CD4-positive, CD25-positive, alpha-beta regulatory T cell (primary cell): ENCODE measurements around the gene WDR64. TPM values are rescaled to one million over a fixed set of nuclear protein-coding genes. Genes with fewer than 3 reads are reported as not detected.

Experiments used
- ATAC-seq, 2 donors: fragments of 150-1000 bp; cut with Tn5 transposase; one replicate each; pipeline ENCODE4 v1.10.0; 2021; ENCODE audit warnings: low read depth in 2 of 2, moderate number of reproducible peaks in 2 of 2, moderate library complexity in 1 of 2
- DNase-seq, 3 donors: peaks; one replicate each; pipeline versions ENCODE4 v3.0.0 to v3.0.0-alpha.2; 2012 to 2022; ENCODE audit warnings: mixed read lengths in 1 of 3
- H3K27ac ChIP-seq: one replicate; pipeline ENCODE4 v1.7.0; 2013; ENCODE audit warnings: mild to moderate bottlenecking, low read length; ENCODE audit not compliant: insufficient read depth, poor library complexity, severe bottlenecking
- H3K27me3 ChIP-seq: one replicate; pipeline ENCODE4 v1.7.0; 2013; ENCODE audit warnings: low read length; ENCODE audit not compliant: control insufficient read depth, insufficient read depth
- H3K36me3 ChIP-seq: one replicate; pipeline ENCODE4 v1.7.0; 2013; ENCODE audit warnings: mild to moderate bottlenecking, low read length, moderate library complexity; ENCODE audit not compliant: control insufficient read depth, insufficient read depth
- H3K4me1 ChIP-seq: 2 replicates; pipeline ENCODE4 v1.7.0; 2013; ENCODE audit warnings: mild to moderate bottlenecking, low read length; ENCODE audit not compliant: insufficient read depth, control insufficient read depth, poor library complexity, severe bottlenecking
- H3K4me3 ChIP-seq: one replicate; pipeline ENCODE4 v1.7.0; 2013; ENCODE audit warnings: low read depth, mild to moderate bottlenecking, low read length, moderate library complexity
- H3K9me3 ChIP-seq, 2 experiments: 1 replicate in 1 of 2; 2 replicates in 1 of 2; pipeline ENCODE4 v1.7.0; 2013; ENCODE audit warnings: low read length in 2 of 2, mild to moderate bottlenecking in 1 of 2, moderate library complexity in 1 of 2; ENCODE audit not compliant: control insufficient read depth in 2 of 2
- H3K27ac Mint-ChIP-seq, 3 donors: one replicate each; pipeline ENCODE4 v1.8.0; 2020 to 2022; ENCODE audit warnings: mild to moderate bottlenecking in 3 of 3, mixed read lengths in 3 of 3, moderate library complexity in 2 of 3
- H3K27me3 Mint-ChIP-seq: one replicate; pipeline ENCODE4 v1.8.0; 2022; ENCODE audit warnings: mild to moderate bottlenecking, mixed read lengths
- H3K36me3 Mint-ChIP-seq: one replicate; pipeline ENCODE4 v1.8.0; 2020; ENCODE audit warnings: mixed read lengths
- H3K4me1 Mint-ChIP-seq, 4 donors: one replicate each; pipeline ENCODE4 v1.8.0; 2020 to 2022; ENCODE audit warnings: mixed read lengths in 4 of 4, mild to moderate bottlenecking in 1 of 4
- H3K4me3 Mint-ChIP-seq, 4 donors: one replicate each; pipeline ENCODE4 v1.8.0; 2020 to 2022; ENCODE audit warnings: mild to moderate bottlenecking in 4 of 4, mixed read lengths in 4 of 4, moderate library complexity in 3 of 4
- H3K9me3 Mint-ChIP-seq, 7 donors: one replicate each; pipeline ENCODE4 v1.8.0; 2020 to 2022; ENCODE audit warnings: mixed read lengths in 7 of 7, mild to moderate bottlenecking in 3 of 7, moderate library complexity in 2 of 7
- polyA plus RNA-seq, 4 donors: library from polyadenylated mRNA; unstranded; fragments of 300-500 nt; fragmentation: Illumina TruSeq; gene quantifications; one replicate each; pipeline ENCODE4 v1.2.3, GENCODE V29; 2021
- total RNA-seq: library from RNA; stranded (reverse); gene quantifications from one replicate; pipeline ENCODE4 v1.2.3, GENCODE V29; 2022

The WDR64 gene
- total and polyA plus RNA-seq, 5 donors from 2014 or later, result 0.08 to 1.00 (median 0.35) TPM; not detected in 2

DNA sequence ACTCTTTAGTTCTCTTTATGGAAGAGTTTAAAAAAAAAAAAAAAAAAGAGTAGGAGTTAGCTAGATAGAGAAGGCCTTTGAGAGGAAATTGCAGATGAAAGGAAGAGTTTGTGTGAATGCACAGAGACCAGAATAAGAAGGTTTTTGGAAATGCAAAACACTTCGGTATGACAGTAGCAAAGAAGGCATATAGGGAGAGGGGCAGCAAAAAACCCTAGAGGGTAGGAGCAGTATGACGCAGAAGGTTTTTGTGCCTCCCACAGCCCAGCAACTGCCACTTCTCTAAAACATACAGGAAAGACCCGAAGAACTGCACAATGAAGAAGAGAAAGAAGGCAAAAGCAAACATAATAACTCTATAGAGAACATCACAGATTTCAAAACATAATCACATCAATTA is 84.3 kb downstream of the WDR64 start:
- Mint-ChIP-seq H3K27ac (no peak overlapping the region), H3K27me3 (peaks cover 4% of the 10 kb centered on the region), H3K9me3 (peaks cover 0 to 2% (median 0%) of the 10 kb centered on the region in 7 donors), H3K4me3 (no peak overlapping the region), H3K4me1 (peaks cover 0 to 2% (median 0%) of the 10 kb centered on the region in 4 donors), H3K36me3 (no peaks in the 10 kb centered on the region)
- no peaks in the 10 kb centered on the region for H3K4me1 ChIP-seq
- ATAC-seq, result no peak
- H3K27me3 ChIP-seq, result no peaks in the 10 kb centered on the region
- H3K27ac ChIP-seq, result no peak overlapping the region
- no peaks in the 10 kb centered on the region for H3K36me3 ChIP-seq
- no peaks in the 10 kb centered on the region for H3K9me3 ChIP-seq
- no peak for DNase-seq
- no peak overlapping the region for H3K4me3 ChIP-seq

- no peaks in the 10 kb centered on the region for H3K27me3 ChIP-seq
- no peaks in the 10 kb centered on the region for H3K36me3 Mint-ChIP-seq
- no peaks in the 10 kb centered on the region for H3K9me3 Mint-ChIP-seq
- no peak overlapping the region for H3K27ac ChIP-seq
- ATAC-seq (no peak), DNase-seq (no peak)
- H3K4me3 ChIP-seq, result no peak overlapping the region
- peaks cover 0 to 2% (median 0%) of the 10 kb centered on the region in 4 donors for H3K4me1 Mint-ChIP-seq
- no peak overlapping the region for H3K27ac Mint-ChIP-seq
- no peaks in the 10 kb centered on the region for H3K36me3 ChIP-seq
- H3K4me1 ChIP-seq, result no peaks in the 10 kb centered on the region
- peaks cover 4% of the 10 kb centered on the region for H3K27me3 Mint-ChIP-seq
- no peaks in the 10 kb centered on the region for H3K9me3 ChIP-seq
- no peak overlapping the region for H3K4me3 Mint-ChIP-seq
These were observed 86.4 kb downstream of the WDR64 start for GRCh38 chr1:241738284-241739078.

DNA sequence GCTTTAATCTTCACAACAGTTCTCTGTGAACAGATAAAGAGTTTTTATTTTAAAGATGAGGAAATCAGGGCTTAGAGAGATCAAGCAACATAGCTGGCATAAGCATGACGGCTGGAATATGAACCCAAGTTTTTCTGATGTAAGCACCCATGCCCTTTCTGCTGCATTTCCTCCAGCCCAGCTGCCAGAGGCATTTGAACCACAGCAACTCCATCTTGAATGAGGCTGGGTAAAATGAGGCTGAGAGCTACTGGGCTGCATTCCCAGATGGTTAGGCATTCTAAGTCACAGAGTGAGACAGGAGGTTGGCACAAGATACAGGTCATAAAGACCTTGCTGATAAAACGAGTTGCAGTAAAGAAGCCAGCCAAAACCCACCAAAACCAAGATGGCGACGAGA is 90.0 kb downstream of the WDR64 start:
- Histone ChIP-seq H3K9me3 (no peaks in the 10 kb centered on the region), H3K4me1 (no peaks in the 10 kb centered on the region), H3K4me3 (no peak overlapping the region), H3K27ac (no peak overlapping the region), H3K27me3 (no peaks in the 10 kb centered on the region), H3K36me3 (no peaks in the 10 kb centered on the region)
- Mint-ChIP-seq H3K4me3 (no peak overlapping the region), H3K27me3 (no peaks in the 10 kb centered on the region), H3K4me1 (no peaks in the 10 kb centered on the region), H3K27ac (no peak overlapping the region), H3K36me3 (no peaks in the 10 kb centered on the region), H3K9me3 (no peaks in the 10 kb centered on the region)
- DNase-seq (no peak), ATAC-seq (no peak)

DNA sequence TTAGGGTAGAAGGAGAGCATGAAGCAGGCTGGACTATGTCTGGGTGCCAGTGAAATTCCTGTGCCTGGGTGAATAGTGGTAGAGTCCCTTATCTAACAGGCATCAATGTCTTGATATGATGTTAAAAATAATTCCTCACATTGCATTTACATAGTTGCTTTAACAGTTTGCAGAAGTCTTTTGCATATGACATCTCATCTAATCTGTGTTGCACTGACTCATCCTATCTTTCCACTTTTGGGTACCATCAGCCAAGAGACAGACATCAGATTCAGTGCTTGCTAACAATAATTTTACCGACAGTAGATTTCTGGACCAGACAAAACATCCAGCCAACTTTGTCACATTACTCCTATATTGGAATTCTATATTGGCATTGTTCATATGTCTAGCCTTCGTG is 92.5 kb downstream of the WDR64 start:
- Mint-ChIP-seq H3K27me3 (no peaks in the 10 kb centered on the region), H3K36me3 (no peaks in the 10 kb centered on the region)
- ATAC-seq, result no peak

DNA sequence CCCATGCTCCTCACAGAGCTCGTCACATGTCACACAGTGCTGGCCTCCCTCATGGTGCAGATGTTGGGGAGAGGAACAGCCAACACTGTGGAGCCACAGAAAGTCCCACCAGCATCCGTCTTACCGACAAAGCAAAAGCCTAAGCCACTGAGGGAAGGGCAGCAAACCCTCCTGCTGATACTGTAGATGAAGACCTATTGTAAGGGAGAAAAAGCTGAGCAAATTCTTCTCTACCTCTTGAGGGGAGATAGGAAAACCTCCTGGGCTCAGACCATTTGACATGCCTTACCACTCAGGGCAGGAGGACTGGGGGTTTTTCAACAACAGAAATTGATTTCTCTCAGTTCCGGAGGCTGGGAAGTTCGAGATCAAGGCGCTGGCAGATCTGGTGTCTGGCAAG is 95.9 kb downstream of the WDR64 start:
- H3K4me1 ChIP-seq, result no peaks in the 10 kb centered on the region
- DNase-seq (no peak), ATAC-seq (no peak)
- Mint-ChIP-seq H3K27me3 (no peaks in the 10 kb centered on the region), H3K4me1 (peaks cover 0 to 2% (median 0%) of the 10 kb centered on the region in 4 donors), H3K9me3 (no peaks in the 10 kb centered on the region), H3K27ac (no peak overlapping the region), H3K4me3 (no peak overlapping the region), H3K36me3 (no peaks in the 10 kb centered on the region)
- no peaks in the 10 kb centered on the region for H3K9me3 ChIP-seq
- H3K36me3 ChIP-seq, result no peaks in the 10 kb centered on the region
- no peak overlapping the region for H3K4me3 ChIP-seq
- H3K27me3 ChIP-seq, result no peaks in the 10 kb centered on the region
- no peak overlapping the region for H3K27ac ChIP-seq

More for the DNA sequence above, 92.5 kb downstream of the WDR64 start:
- H3K9me3 Mint-ChIP-seq, result no peaks in the 10 kb centered on the region
- H3K27ac Mint-ChIP-seq, result no peak overlapping the region
- no peak overlapping the region for H3K27ac ChIP-seq
- H3K4me1 Mint-ChIP-seq, result peaks cover 0 to 2% (median 0%) of the 10 kb centered on the region in 4 donors
- no peaks in the 10 kb centered on the region for H3K4me1 ChIP-seq
- no peaks in the 10 kb centered on the region for H3K9me3 ChIP-seq
- H3K36me3 ChIP-seq, result no peaks in the 10 kb centered on the region
- H3K27me3 ChIP-seq, result no peaks in the 10 kb centered on the region
- no peak overlapping the region for H3K4me3 ChIP-seq
- H3K4me3 Mint-ChIP-seq, result no peak overlapping the region
- DNase-seq, result no peak

DNA sequence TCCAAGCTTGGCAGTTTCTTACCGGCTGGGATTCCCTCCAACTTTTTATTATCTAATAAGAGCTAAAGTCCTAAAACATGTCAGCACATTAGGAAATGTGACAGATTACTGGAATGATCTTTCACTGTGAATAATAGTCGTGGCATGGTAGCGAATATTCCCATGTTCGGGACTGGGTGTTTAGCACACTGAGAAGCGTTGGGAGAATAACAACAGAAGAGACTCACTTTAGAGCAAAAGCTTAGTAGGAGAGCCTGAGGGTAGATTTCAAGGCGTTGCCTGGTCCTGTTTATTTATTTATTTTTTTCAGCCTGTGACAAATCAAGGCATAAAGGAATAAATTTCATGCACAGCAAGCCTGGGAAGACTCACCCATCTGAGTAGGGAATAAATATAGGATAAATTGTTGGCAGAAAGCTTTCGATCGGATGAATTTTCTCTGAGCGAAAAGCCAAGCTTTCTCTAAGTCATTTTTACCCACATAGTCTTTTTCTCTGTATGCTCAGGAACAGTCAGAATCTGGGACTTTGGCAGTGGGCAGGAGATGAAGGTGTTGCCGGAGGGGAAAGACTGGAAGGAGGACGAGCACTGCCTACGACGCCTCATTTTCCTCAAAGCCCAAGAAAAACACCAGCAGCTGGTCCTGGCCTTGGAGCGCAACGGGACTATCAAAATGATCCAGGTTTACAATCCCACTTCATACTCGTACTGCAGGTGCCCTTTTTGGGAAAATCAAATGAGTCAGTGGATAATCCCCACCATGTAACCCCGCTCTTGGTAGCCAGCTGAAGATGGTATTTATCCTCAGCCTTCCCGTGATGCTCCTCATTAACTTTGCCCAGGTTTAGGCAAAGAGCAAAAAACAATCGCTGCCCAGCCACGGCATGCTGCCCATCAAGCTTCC is 97.2 kb downstream of the WDR64 start:
- H3K27ac Mint-ChIP-seq, result no peak overlapping the region
- H3K27me3 Mint-ChIP-seq, result no peaks in the 10 kb centered on the region
- H3K9me3 Mint-ChIP-seq, result no peaks in the 10 kb centered on the region
- Histone ChIP-seq H3K9me3 (no peaks in the 10 kb centered on the region), H3K4me3 (no peak overlapping the region), H3K27me3 (no peaks in the 10 kb centered on the region), H3K36me3 (no peaks in the 10 kb centered on the region), H3K4me1 (no peaks in the 10 kb centered on the region), H3K27ac (no peak overlapping the region)
- H3K36me3 Mint-ChIP-seq, result no peaks in the 10 kb centered on the region
- no peak overlapping the region for H3K4me3 Mint-ChIP-seq
- no peak for DNase-seq
- H3K4me1 Mint-ChIP-seq, result peaks cover 0 to 2% (median 0%) of the 10 kb centered on the region in 4 donors
- no peak for ATAC-seq

GRCh38 chr1:241749945-241750695 is 98.0 kb downstream of the WDR64 start:
- H3K27me3 ChIP-seq, result no peaks in the 10 kb centered on the region
- H3K4me3 Mint-ChIP-seq, result no peak overlapping the region
- H3K9me3 ChIP-seq, result no peaks in the 10 kb centered on the region
- ATAC-seq (no peak), DNase-seq (no peak)
- H3K27ac Mint-ChIP-seq, result no peak overlapping the region
- H3K4me1 Mint-ChIP-seq, result peaks cover 0 to 2% (median 0%) of the 10 kb centered on the region in 4 donors
- H3K27me3 Mint-ChIP-seq, result no peaks in the 10 kb centered on the region
- no peaks in the 10 kb centered on the region for H3K9me3 Mint-ChIP-seq
- no peaks in the 10 kb centered on the region for H3K36me3 ChIP-seq
- no peak overlapping the region for H3K27ac ChIP-seq
- no peaks in the 10 kb centered on the region for H3K36me3 Mint-ChIP-seq
- no peaks in the 10 kb centered on the region for H3K4me1 ChIP-seq
- no peak overlapping the region for H3K4me3 ChIP-seq
